Germinal center (tissue), 1 donor: ENCODE data around the gene LMAN2L.

Experiments used
- DNase-seq: peaks from one replicate; pipeline ENCODE4 v3.0.0; 2012; ENCODE audit warnings: mixed read lengths, low spot score

Gene LMAN2L

GRCh38 chr2:96760036-96760985 is 20.4 kb upstream of the LMAN2L start, which contains the start of gene CNNM4:
CNNM4 (plus strand) TSS chr2:96760902; CDS start chr2:96761000, 98 bp downstream.
- DNase-seq = peak; percentile 94

- no peak for DNase-seq
Measured at GRCh38 chr2:96759548-96759947, 19.7 kb upstream of the LMAN2L start.

GRCh38 chr2:96758987-96759386 is 19.1 kb upstream of the LMAN2L start:
- no peak for DNase-seq

- no peak for DNase-seq
Measured at GRCh38 chr2:96757477-96757860, 17.6 kb upstream of the LMAN2L start.

- DNase-seq = no peak
Measured at GRCh38 chr2:96756788-96757476, 17.1 kb upstream of the LMAN2L start.

GRCh38 chr2:96754317-96754716 is 14.5 kb upstream of the LMAN2L start:
- DNase-seq = no peak

- DNase-seq = no peak
Measured at GRCh38 chr2:96753661-96754282, 13.9 kb upstream of the LMAN2L start.

GRCh38 chr2:96751800-96752199 is 11.9 kb upstream of the LMAN2L start:
- DNase-seq = no peak

GRCh38 chr2:96747061-96747617 is 7.3 kb upstream of the LMAN2L start:
- no peak for DNase-seq

- DNase-seq = no peak
Measured at GRCh38 chr2:96739076-96739632, 710 bp downstream of the LMAN2L start.

GRCh38 chr2:96737831-96738230 is 2.0 kb downstream of the LMAN2L start:
- DNase-seq = no peak

- no peak for DNase-seq
Measured at GRCh38 chr2:96737251-96737650, 2.6 kb downstream of the LMAN2L start.

GRCh38 chr2:96734880-96735583 is 4.8 kb downstream of the LMAN2L start:
- DNase-seq = no peak

- no peak for DNase-seq
Measured at GRCh38 chr2:96733931-96734330, 5.9 kb downstream of the LMAN2L start.

GRCh38 chr2:96730212-96730611 is 9.7 kb downstream of the LMAN2L start:
- no peak for DNase-seq

- no peak for DNase-seq
Measured at GRCh38 chr2:96729748-96730147, 10.1 kb downstream of the LMAN2L start.

GRCh38 chr2:96727431-96727830 is 12.4 kb downstream of the LMAN2L start:
- DNase-seq = no peak

GRCh38 chr2:96726131-96726530 is 13.7 kb downstream of the LMAN2L start:
- DNase-seq = no peak

GRCh38 chr2:96716388-96716787 is 23.5 kb downstream of the LMAN2L start:
- DNase-seq = no peak

- no peak for DNase-seq
Measured at GRCh38 chr2:96715658-96716057, 24.2 kb downstream of the LMAN2L start.

GRCh38 chr2:96710985-96711384 is 28.9 kb downstream of the LMAN2L start:
- no peak for DNase-seq
